Measurements from ENCODE around the gene SEC14L2.
"Not testable (repeated sequence)": the region's sequence is repeated elsewhere in the genome, so short reads cannot be mapped to it uniquely, and the experiment has no call there.

Gene SEC14L2

DNA sequence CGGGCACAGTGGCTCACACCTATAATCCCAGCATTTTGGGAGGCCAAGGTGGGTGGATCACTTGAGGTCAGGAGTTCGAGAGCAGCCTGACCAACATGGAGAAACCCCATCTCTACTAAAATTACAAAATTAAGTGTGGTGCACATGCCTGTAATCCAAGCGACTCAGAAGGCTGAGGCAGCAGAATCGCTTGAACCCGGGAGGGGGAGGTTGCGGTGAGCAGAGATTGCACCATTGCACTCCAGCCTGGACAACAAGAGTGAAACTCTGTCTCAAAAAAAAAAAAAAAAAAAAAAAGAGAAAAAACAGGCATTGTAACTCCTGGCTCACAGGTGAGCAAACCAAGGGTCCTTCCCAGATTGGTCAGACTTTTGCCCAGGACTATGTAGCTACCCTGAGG is 63.7 kb downstream of the SEC14L2 start:
- not testable (repeated sequence) for DNase-seq

DNA sequence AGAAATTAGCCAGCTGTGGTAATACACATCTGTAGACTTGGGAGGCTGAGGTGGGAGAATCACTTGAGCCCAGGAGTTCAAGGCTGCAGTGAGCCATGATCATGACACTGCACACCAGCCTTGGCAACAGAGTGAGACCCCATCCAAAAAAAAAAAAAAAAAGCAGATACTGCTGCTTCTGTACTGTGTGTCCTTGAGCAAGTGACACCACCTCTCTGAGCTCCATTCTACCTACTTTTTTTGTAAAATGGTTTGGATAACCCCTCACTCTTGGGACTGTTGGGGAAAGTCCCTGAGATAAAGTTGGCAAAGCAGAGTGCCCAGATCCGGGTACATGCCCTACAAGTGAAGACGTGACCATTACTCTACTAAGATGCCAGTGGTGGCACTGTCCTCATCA is 72.3 kb downstream of the SEC14L2 start:
- DNase-seq: no peak

DNA sequence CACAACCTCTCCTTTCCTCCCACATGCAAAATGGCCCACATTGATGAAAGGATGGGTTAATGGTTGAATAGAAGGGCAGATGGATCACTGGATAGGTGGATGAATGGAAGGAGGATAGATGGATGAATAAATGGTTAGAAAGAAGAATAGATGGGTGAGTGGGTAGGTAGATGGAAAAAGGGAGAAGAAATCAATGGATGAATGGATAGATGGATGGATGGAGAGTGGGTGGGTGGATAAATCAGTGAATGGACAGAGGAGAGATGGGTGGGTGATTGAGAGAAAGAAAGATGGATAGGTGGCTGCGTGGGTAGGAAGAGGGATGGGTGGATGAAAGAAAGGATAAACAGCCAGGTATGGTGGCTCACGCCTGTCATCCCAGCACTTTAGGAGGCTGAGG is 73.8 kb downstream of the SEC14L2 start:
- DNase-seq: no peak

DNA sequence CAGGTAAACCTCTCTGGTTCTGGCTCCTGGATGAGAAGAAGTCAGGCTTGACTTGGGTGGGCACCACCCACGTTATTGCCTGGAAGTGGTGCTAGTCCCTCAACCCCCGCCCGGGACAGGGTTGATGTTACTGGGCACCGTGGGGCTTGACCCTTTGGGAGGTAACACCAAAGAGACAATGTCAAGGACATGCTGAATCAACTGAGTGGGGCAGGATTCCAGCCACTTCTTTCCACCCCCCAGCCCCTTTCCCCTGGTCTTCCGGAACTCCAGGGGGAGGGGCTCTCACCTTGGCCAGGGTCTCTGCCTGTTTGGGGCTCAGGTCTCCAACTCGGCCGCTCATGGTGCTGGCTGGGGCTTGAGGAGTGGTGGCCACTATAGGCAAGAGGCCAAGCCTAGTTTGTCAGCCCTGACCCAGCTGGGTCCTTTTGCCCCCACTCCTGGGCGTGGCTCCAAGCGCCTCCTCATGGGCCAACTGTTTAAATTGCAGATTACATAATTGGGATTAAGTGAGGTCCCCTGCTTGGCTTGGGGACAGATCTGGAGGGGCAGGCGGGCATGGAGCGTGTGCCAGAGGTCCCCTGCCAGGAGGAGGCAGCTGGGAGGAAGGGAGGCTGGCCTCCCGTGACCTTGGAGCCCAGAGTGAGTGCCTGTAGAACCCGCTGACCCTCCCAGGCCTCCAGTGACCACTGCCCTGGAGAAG is 74.9 kb downstream of the SEC14L2 start, which contains the start of gene SEC14L3:
Gene SEC14L3 (minus strand): TSS at position 402 of the 703 bp plus-strand sequence. CDS start 59 bp downstream, at position 343.
- no peak for DNase-seq

- no peak for DNase-seq
Measured at GRCh38 chr22:30472994-30473720, 76.3 kb downstream of the SEC14L2 start.

DNA sequence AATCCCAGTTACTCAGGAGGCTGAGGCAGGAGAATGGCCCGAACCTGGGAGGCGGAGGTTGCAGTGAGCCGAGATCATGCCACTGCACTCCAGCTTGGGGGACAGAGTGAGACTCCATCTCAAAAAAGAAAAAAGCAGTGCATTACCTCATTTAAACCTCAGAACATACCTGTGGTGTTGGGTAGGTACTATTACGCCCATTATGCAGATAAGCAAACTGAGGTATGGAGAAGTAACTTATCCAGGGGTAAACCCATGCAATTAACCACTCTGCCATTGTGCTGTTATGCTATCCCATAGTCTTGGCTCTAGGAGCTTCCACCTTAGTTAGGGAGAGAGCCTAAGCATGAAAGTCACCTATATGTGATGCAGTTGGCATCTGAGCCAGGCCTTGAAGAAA is 77.3 kb downstream of the SEC14L2 start:
- DNase-seq: no peak
